ENCODE results near the gene HSD17B7. TPM values are rescaled to one million over a fixed set of nuclear protein-coding genes. Genes with fewer than 3 reads are reported as not detected.
A peak's percentile ranks its signal among the peaks of the same experiment; 100 is the strongest.

HSD17B7 gene
- total RNA-seq, 1 donor from 2014 or later: 28.7 TPM

DNA sequence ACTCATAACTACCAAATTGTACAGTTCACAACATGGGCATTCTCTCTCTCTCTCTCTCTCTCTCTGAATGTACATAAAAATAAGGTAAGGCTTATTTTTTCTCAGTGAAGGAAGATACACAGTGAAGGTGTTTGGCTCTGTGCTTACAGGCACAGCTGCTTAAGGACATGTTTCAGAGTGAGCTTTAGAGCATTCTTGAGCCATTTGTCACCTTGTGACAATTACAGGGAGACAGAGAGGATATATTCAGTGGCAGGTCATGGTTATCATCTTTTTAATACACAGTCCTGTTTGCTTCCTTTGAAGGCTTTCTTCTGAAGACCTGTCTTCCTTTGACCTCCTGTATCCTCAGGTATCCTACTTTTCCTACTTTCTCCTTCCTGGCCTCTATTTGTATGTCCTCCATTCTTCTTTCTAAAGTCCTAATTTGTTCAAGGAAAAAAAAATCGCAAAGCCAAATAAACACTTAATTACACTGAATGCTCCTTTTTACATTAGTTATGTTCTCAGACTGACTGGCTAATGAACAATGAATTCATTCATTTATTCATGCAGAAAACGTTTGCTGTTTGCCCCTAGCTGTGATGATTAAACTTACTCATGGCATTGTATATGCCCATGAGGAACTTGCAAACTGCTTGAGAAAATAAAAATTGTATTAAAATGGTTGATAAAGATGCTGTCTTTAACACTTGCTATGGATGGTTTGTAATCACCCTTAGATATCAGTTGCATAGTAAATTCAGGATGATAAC, 33.4 kb downstream of the HSD17B7 start:
- Mint-ChIP-seq H3K27ac (no peak overlapping the region), H3K36me3 (ENCODE audit: low read depth) (no peaks in the 10 kb centered on the region), H3K27me3 (peaks cover 37% of the 10 kb centered on the region), H3K4me3 (no peak overlapping the region), H3K9me3 (peaks cover 10% of the 10 kb centered on the region), H3K4me1 (peaks cover 16% of the 10 kb centered on the region)
- no peak for DNase-seq
- intact Hi-C loops (cut with micrococcal nuclease): no loop called here

DNA sequence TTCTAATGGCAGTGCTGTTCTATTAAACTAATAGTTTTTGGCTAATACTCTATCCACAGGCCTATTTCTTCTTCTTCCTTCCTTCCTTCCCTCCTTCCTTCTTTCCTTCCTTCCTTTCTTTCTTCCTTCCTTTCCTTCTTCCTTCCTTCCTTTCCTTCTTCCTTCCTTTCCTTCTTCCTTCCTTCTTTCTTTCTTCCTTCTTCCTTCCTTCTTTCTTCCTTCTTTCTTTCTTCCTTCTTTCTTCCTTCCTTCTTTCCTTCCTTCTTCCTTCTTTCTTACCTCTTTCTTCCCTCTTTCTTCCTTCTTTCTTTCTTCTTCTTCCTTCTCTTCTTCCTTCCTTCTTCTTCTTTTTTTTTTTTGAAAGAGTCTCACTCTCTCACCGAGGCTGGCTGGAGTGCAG, 38.8 kb downstream of the HSD17B7 start:
- Mint-ChIP-seq H3K36me3 (ENCODE audit: low read depth) (no peaks in the 10 kb centered on the region), H3K27ac (no peak overlapping the region), H3K27me3 (peaks cover 28% of the 10 kb centered on the region), H3K9me3 (peaks cover 13% of the 10 kb centered on the region), H3K4me1 (peaks cover 7% of the 10 kb centered on the region), H3K4me3 (no peak overlapping the region)
- no peak for DNase-seq
- intact Hi-C loops (cut with micrococcal nuclease): no loop called here

DNA sequence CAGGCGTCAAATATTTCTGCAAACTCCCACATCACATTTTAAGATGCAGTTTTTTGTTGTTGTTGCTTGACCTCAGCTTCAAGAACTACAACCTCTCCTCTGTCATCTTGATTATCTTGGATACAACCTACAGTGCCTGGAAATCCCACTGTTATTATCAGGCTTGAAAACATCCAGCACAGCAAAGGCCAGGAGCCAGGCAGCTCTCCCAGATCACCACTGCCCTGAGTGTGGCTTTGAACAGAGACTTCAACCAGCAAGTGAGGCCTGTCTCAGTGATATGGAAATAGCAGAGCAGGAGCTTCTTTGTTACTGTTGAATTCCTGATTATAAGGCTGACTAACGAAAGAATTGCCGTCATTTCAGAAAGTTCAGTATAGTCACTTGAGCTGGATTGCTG, 42.0 kb downstream of the HSD17B7 start:
- peaks cover 2% of the 10 kb centered on the region for H3K36me3 Mint-ChIP-seq (ENCODE audit: low read depth)
- peaks cover 18% of the 10 kb centered on the region for H3K27me3 Mint-ChIP-seq
- H3K9me3 Mint-ChIP-seq: peaks cover 7% of the 10 kb centered on the region
- H3K4me1 Mint-ChIP-seq: peaks cover 19% of the 10 kb centered on the region
- H3K27ac Mint-ChIP-seq: no peak overlapping the region
- no peak for DNase-seq
- H3K4me3 Mint-ChIP-seq: no peak overlapping the region
- intact Hi-C loops (cut with micrococcal nuclease): no loop called here

DNA sequence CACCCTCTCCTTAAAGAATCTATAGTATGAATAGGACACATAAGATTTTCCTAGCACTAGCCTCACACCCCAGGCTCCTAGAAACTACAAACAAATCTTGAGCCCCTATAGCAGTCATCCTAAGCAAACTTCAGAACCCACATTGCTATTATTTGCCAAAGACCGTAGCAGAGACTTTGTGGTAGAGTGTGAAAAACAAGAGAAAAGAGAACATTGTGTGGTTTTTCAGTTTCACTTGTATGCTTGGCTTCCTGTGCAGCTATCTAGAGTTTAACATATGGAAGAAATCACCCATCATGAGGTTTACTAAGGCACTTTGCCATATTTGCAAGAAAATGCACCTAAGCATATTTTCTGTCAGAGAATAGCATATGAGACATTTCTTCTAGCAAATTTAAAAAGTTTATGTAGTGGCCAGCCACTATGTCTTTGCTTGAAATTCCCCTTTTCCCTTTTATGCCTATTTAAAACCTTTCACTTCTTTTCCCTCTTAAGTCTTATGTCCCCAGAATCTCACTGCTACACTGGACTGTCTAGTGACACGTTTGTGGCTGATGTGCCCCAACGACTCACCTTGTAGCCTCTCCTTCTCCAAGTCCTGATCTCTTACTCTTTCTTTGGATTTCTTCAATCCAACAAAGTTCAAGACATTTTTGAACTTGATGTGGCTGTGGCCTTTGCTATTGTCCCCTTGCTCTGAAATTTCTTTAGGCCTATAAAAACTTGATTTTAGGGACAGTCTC, 44.8 kb downstream of the HSD17B7 start:
- peaks cover 10% of the 10 kb centered on the region for H3K27me3 Mint-ChIP-seq
- peaks cover 19% of the 10 kb centered on the region for H3K4me1 Mint-ChIP-seq
- intact Hi-C loops (cut with micrococcal nuclease): no loop called here
- peak; percentile 63 for DNase-seq
- H3K36me3 Mint-ChIP-seq (ENCODE audit: low read depth): peaks cover 5% of the 10 kb centered on the region
- H3K27ac Mint-ChIP-seq: peak overlapping the region; percentile 73
- H3K9me3 Mint-ChIP-seq: peaks cover 11% of the 10 kb centered on the region
- peak overlapping the region; percentile 6 for H3K4me3 Mint-ChIP-seq

- Mint-ChIP-seq H3K9me3 (peaks cover 7% of the 10 kb centered on the region), H3K36me3 (ENCODE audit: low read depth) (peaks cover 7% of the 10 kb centered on the region), H3K27ac (no peak overlapping the region), H3K4me1 (peaks cover 14% of the 10 kb centered on the region), H3K27me3 (peaks cover 9% of the 10 kb centered on the region), H3K4me3 (no peak overlapping the region)
- no peak for DNase-seq
- intact Hi-C loops (cut with micrococcal nuclease): no loop called here
These were observed 48.4 kb downstream of the HSD17B7 start for GRCh38 chr1:162838863-162839262.

- Mint-ChIP-seq H3K36me3 (ENCODE audit: low read depth) (peaks cover 7% of the 10 kb centered on the region), H3K9me3 (peaks cover 7% of the 10 kb centered on the region), H3K27ac (no peak overlapping the region), H3K27me3 (peaks cover 11% of the 10 kb centered on the region), H3K4me3 (no peak overlapping the region), H3K4me1 (peaks cover 7% of the 10 kb centered on the region)
- intact Hi-C loops (cut with micrococcal nuclease): no loop called here
- DNase-seq: no peak
These were observed 49.8 kb downstream of the HSD17B7 start for GRCh38 chr1:162840250-162840839.

- Mint-ChIP-seq H3K4me3 (no peak overlapping the region), H3K36me3 (ENCODE audit: low read depth) (peaks cover 2% of the 10 kb centered on the region)
- intact Hi-C loops (cut with micrococcal nuclease): no loop called here
These were observed 53.7 kb downstream of the HSD17B7 start for GRCh38 chr1:162844153-162844552.

GRCh38 chr1:162846256-162847212, 56.0 kb downstream of the HSD17B7 start:
- Mint-ChIP-seq H3K36me3 (ENCODE audit: low read depth) (peaks cover 2% of the 10 kb centered on the region), H3K27ac (no peak overlapping the region), H3K4me3 (no peak overlapping the region)

More at GRCh38 chr1:162844153-162844552, 53.7 kb downstream of the HSD17B7 start:
- no peak for DNase-seq
- Mint-ChIP-seq H3K27me3 (peaks cover 14% of the 10 kb centered on the region), H3K9me3 (no peaks in the 10 kb centered on the region), H3K4me1 (no peaks in the 10 kb centered on the region), H3K27ac (no peak overlapping the region)

GRCh38 chr1:162847839-162848453, 57.4 kb downstream of the HSD17B7 start:
- Mint-ChIP-seq H3K4me3 (no peak overlapping the region), H3K27me3 (peaks cover 16% of the 10 kb centered on the region), H3K27ac (no peak overlapping the region), H3K4me1 (no peaks in the 10 kb centered on the region), H3K36me3 (ENCODE audit: low read depth) (no peaks in the 10 kb centered on the region), H3K9me3 (no peaks in the 10 kb centered on the region)
- intact Hi-C loops (cut with micrococcal nuclease): loop anchor here (5.0 kb wide), 1 partner anchor 324 kb away; no protein-coding TSS in a partner anchor
- peak; percentile 91 for DNase-seq

More at GRCh38 chr1:162846256-162847212, 56.0 kb downstream of the HSD17B7 start:
- intact Hi-C loops (cut with micrococcal nuclease): loop anchor here (5.0 kb wide), 1 partner anchor 326 kb away; no protein-coding TSS in a partner anchor
- H3K4me1 Mint-ChIP-seq: no peaks in the 10 kb centered on the region
- H3K27me3 Mint-ChIP-seq: peaks cover 16% of the 10 kb centered on the region
- no peaks in the 10 kb centered on the region for H3K9me3 Mint-ChIP-seq
- no peak for DNase-seq

- intact Hi-C loops (cut with micrococcal nuclease): loop anchor here (5.0 kb wide), 1 partner anchor 323 kb away; no protein-coding TSS in a partner anchor
- Mint-ChIP-seq H3K27ac (no peak overlapping the region), H3K27me3 (peaks cover 14% of the 10 kb centered on the region), H3K4me1 (no peaks in the 10 kb centered on the region), H3K9me3 (no peaks in the 10 kb centered on the region), H3K4me3 (no peak overlapping the region), H3K36me3 (ENCODE audit: low read depth) (no peaks in the 10 kb centered on the region)
- peak; percentile 24 for DNase-seq
These were observed 59.2 kb downstream of the HSD17B7 start for GRCh38 chr1:162849711-162850110.

DNA sequence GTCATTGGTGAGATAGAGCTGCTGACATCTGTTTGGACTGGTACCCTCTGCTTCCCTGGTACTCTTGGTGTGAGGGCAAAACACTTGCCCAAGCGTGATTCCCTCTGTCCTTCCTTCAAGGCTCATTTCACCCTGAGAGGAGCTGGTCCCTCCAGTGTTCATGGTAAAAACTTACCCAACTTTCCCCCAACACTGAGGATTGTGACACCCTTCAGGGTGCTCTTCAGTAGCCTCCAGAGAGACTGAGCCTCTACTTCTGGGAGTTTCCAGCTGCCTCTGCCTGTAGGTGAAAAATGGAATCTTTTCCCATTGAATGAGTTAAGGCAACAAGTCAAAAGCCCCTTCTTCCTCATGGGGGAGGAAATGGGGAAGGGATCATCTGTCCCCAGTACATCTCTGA, 60.8 kb downstream of the HSD17B7 start:
- Mint-ChIP-seq H3K9me3 (no peaks in the 10 kb centered on the region), H3K27ac (no peak overlapping the region), H3K36me3 (ENCODE audit: low read depth) (no peaks in the 10 kb centered on the region), H3K4me1 (no peaks in the 10 kb centered on the region), H3K4me3 (no peak overlapping the region), H3K27me3 (peaks cover 11% of the 10 kb centered on the region)
- intact Hi-C loops (cut with micrococcal nuclease): no loop called here
- no peak for DNase-seq

DNA sequence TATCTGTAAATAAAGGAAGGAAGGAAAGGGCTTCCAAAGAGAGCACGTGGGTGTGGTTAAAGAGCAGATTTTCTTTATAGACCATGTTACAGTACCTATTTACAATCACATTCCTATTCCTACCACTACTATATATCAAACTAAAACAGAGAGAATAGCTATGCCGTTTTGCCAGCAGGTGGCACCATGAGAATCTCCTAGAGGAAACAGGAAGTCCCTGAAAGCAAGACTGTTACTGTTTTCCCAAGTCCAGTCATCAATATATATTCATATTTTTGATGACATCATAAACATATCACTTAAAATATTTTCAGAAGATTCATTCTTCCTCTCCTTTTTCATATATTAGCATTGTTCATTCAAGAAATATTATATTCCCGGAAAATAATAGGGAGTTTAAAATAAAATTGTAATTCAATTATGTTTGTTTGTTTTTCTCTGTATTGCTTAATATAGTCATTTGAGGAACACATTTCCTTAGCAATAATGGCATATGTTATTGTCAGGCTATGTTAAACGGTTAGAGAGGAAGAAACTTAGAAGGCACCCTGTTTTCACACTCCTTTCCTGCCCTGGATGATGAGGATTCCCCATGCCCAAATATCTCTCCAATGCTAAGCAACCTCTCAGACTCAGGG, 63.9 kb downstream of the HSD17B7 start:
- peak; percentile 81 for DNase-seq
- Mint-ChIP-seq H3K27me3 (peaks cover 11% of the 10 kb centered on the region), H3K4me3 (no peak overlapping the region), H3K9me3 (no peaks in the 10 kb centered on the region), H3K27ac (no peak overlapping the region), H3K4me1 (no peaks in the 10 kb centered on the region), H3K36me3 (ENCODE audit: low read depth) (no peaks in the 10 kb centered on the region)
- intact Hi-C loops (cut with micrococcal nuclease): no loop called here
